H1 (cell line): ENCODE measurements around the gene IL19. TPM values are rescaled to one million over a fixed set of nuclear protein-coding genes. Genes with fewer than 3 reads are reported as not detected.

Experiments
- BRCA1 ChIP-seq: IDR thresholded peaks from 2 replicates; pipeline ENCODE4 v1.6.1; 2012; ENCODE audit warnings: low read depth, low read length, improper control_type of control experiment
- CBX5 ChIP-seq: fragments of 300-800, 300-1000 bp; sonication (generic); IDR thresholded peaks from 2 replicates; pipeline ENCODE4 v1.7.1; 2016; ENCODE audit warnings: antibody characterized with exemption, low read length, low read depth
- EP300 ChIP-seq, 2 experiments: IDR thresholded peaks; 1 replicate in 1 of 2; 2 replicates in 1 of 2; pipeline ENCODE4 v1.6.1; 2011 to 2012; ENCODE audit warnings: low read depth in 2 of 2, low read length in 2 of 2, mild to moderate bottlenecking in 2 of 2, borderline replicate concordance in 1 of 2, inconsistent platforms in 1 of 2, moderate library complexity in 1 of 2
- HDAC6 ChIP-seq: IDR thresholded peaks from one replicate; pipeline ENCODE4 v1.7.1; 2012; ENCODE audit warnings: low read depth, mild to moderate bottlenecking, inconsistent platforms, low read length, moderate library complexity
- POLR2A ChIP-seq, 2 experiments: IDR thresholded peaks; 1 replicate in 1 of 2; 2 replicates in 1 of 2; pipeline ENCODE4 v1.6.1; 2011; ENCODE audit warnings: low read depth in 2 of 2, low read length in 2 of 2, mild to moderate bottlenecking in 2 of 2; ENCODE audit errors: control extremely low read depth in 1 of 2
- RAD21 ChIP-seq, 2 experiments: IDR thresholded peaks in 1 of 2; conservative IDR thresholded peaks in 1 of 2; 2 replicates each; pipeline ENCODE4 v1.6.1; 2011; ENCODE audit warnings: low read depth in 2 of 2, low read length in 2 of 2, improper control_type of control experiment in 1 of 2, inconsistent platforms in 1 of 2, mild to moderate bottlenecking in 1 of 2, moderate library complexity in 1 of 2
- TBP ChIP-seq: IDR thresholded peaks from 2 replicates; pipeline ENCODE4 v1.6.1; 2011; ENCODE audit warnings: low read depth, low read length, improper control_type of control experiment
- polyA plus RNA-seq, 7 experiments: library from polyadenylated mRNA; depleted of rRNA in 3 of 7; stranded (reverse) in 5 of 7; unstranded in 2 of 7; fragments of >200 nt in 5 of 7; fragments of 200-250 nt in 2 of 7; gene quantifications; 1 replicate in 5 of 7; 2 replicates in 1 of 7; 4 replicates in 1 of 7; pipeline versions ENCODE4 v1.2.1 to v1.2.3, GENCODE V29; 2011 to 2013; ENCODE audit warnings: missing spikeins in 2 of 7, mixed read lengths in 2 of 7
- total RNA-seq: library from RNA; stranded (reverse); fragmentation: NEBNext Ultra II Directional; extraction: Animal tissue kit (Norgen Biotek cat#: 25700); gene quantifications from 2 replicates; pipeline ENCODE4 v1.2.1, GENCODE V29; 2021
- TF ChIP-seq, protein P1 (sequence below): IDR thresholded peaks from 2 replicates; pipeline ENCODE4 v1.6.1; 2012; ENCODE audit warnings: low read length, inconsistent platforms

The IL19 gene
- total and polyA plus RNA-seq, 2 of the 8 experiments (the other 6 are each of a cell fraction or from before 2014, with no cell fraction given) = not detected

DNA sequence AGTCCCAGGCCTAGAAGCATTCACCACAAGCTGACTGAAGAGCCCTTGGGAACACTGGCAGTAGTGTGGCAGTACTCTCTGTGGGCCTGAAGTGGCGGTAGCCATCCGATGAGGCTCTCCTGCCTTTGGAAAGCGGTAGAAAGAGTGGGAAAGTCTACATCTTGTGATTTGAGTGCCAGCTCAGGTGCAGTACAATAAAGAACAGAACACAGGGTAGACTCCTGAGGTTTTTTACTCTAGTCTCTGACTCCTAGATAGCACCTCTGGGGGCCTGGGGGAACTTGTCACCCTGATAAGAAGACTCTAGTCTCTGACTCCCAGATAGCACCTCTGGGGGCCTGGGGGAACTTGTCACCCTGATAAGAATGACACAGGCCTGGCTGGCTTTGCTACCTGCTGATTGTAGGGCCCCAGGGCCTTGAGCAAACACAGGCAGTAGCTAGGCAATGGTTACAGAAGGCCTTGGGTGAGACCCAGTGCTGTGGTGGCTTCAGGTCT lies 76.8 kb downstream of the IL19 start (continued):
- TF ChIP-seq, protein P1, sequence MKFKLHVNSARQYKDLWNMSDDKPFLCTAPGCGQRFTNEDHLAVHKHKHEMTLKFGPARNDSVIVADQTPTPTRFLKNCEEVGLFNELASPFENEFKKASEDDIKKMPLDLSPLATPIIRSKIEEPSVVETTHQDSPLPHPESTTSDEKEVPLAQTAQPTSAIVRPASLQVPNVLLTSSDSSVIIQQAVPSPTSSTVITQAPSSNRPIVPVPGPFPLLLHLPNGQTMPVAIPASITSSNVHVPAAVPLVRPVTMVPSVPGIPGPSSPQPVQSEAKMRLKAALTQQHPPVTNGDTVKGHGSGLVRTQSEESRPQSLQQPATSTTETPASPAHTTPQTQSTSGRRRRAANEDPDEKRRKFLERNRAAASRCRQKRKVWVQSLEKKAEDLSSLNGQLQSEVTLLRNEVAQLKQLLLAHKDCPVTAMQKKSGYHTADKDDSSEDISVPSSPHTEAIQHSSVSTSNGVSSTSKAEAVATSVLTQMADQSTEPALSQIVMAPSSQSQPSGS = no peak
- TF ChIP-seq EP300 (IDR thresholded peaks at IDR 0.05; ENCODE audit: borderline replicate concordance in 1 of 2, low read depth in 2 of 2, low read length in 2 of 2) = no peak
- no peak for TF ChIP-seq RAD21 (IDR thresholded peaks at IDR 0.05 in 1 of 2, conservative IDR thresholded peaks at IDR 0.05 in 1 of 2; ENCODE audit: low read depth in 2 of 2, low read length in 2 of 2)
- TF ChIP-seq POLR2A (IDR thresholded peaks at IDR 0.05; ENCODE audit: control extremely low read depth in 1 of 2, low read depth in 2 of 2, low read length in 2 of 2) = no peak
- TF ChIP-seq TBP = no peak
- no peak for TF ChIP-seq BRCA1
- no peak for TF ChIP-seq HDAC6
- no peak for TF ChIP-seq CBX5
